HEK293 (cell line): ENCODE results near the gene TYW1B.
"Not testable (repeated sequence)": the region's sequence is repeated elsewhere in the genome, so short reads cannot be mapped to it uniquely, and the experiment has no call there.

ENCODE experiments used
- CTCF ChIA-PET: fragments of 350-600 bp; formaldehyde crosslinking; extraction: SDS; loops from one replicate; lab custom pipeline; 2021; ENCODE audit warnings: antibody characterized with exemption; lab: Yijun Ruan, JAX
- POLR2A ChIA-PET: fragments of 300-600 bp; formaldehyde crosslinking; extraction: SDS; loops from one replicate; lab custom pipeline; 2020; ENCODE audit warnings: antibody characterized with exemption, inconsistent platforms; lab: Yijun Ruan, JAX
- H3K27ac ChIP-seq: fragments of 200-500 bp; sonication (Bioruptor generic); 2 replicates; pipeline ENCODE4 v1.5.1; 2014; ENCODE audit warnings: low read depth, low read length, control low read depth, inconsistent platforms; ENCODE audit errors: extremely low read depth
- H3K36me3 ChIP-seq, 2 experiments: fragments of 200-500 bp in 1 of 2; sonication (Bioruptor generic) in 1 of 2; 1 replicate in 1 of 2; 2 replicates in 1 of 2; pipeline ENCODE4 v1.5.1; 2014 to 2017; ENCODE audit warnings: inconsistent platforms in 2 of 2, low read length in 2 of 2; ENCODE audit not compliant: control insufficient read depth in 2 of 2, insufficient read depth in 1 of 2
- H3K4me1 ChIP-seq: fragments of 200-500 bp; sonication (Bioruptor generic); 2 replicates; pipeline ENCODE4 v1.5.1; 2014; ENCODE audit warnings: mild to moderate bottlenecking, low read length, inconsistent platforms; ENCODE audit not compliant: control insufficient read depth, insufficient read depth
- H3K4me3 ChIP-seq: 2 replicates; pipeline ENCODE4 v1.5.1; 2011; ENCODE audit warnings: low read depth, mild to moderate bottlenecking, control low read depth, low read length, moderate library complexity
- H3K9me3 ChIP-seq: fragments of 200-500 bp; sonication (Bioruptor generic); 2 replicates; pipeline ENCODE4 v1.5.1; 2014; ENCODE audit warnings: low read depth, low read length, inconsistent platforms; ENCODE audit not compliant: control insufficient read depth, insufficient read depth
- GLIS1 ChIP-seq: fragments of 450-650 bp; formaldehyde crosslinking; IDR thresholded peaks from 2 replicates; pipeline ENCODE4 v1.5.1; 2016; ENCODE audit warnings: missing biosample characterization, missing genetic modification characterization

Gene TYW1B

DNA sequence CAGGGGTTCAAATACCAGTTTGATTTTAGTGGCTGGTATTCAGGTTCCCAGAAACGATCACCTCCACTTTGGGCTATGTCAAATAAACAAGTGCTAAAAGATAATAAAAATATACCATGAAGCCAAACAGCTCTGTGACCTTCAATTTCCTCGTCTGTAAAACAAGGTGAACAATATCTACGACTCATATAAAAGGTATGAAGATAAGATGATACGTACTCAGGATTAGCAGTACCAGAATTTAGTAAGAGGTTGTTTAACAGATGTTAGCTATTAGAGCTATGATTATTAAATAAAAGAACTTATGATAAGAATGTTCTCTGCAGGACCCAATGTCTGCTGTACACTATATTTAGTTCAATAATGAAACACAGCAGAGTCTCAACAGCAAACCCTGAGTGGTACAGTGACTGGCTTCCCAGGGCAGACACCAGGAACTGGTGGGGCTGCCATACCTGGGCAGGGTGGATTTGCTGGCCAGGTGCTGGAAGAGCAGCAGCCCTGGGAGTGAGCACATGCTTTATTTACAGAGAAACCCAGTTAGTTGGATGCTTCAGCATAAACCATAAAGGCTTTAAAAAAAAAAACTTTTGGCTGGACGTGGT is 151.8 kb downstream of the TYW1B start:
- CTCF ChIA-PET, POLR2A ChIA-PET, H3K4me1 ChIP-seq, H3K27ac ChIP-seq, H3K9me3 ChIP-seq, H3K36me3 ChIP-seq, H3K4me3 ChIP-seq: not testable (repeated sequence)

DNA sequence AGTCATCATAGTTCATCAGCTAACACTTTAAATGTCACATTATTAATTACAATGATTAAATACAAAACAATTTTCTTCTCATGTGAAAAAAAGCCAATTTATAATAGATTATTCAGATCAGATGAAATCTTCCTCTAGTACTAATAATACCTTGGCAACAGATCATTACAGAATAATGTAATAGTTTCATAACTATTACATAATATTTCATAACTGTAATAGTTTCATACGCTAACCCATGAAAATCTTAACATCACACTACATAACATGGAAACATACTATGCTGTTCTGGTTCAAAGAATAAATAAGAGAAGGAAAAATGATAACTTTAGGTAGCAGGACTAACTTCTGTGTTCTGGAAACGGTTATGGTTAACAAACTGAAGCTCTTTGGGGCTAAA is 152.3 kb downstream of the TYW1B start:
- POLR2A ChIA-PET, H3K4me1 ChIP-seq, H3K4me3 ChIP-seq, CTCF ChIA-PET, H3K27ac ChIP-seq, H3K36me3 ChIP-seq, H3K9me3 ChIP-seq: not testable (repeated sequence)

DNA sequence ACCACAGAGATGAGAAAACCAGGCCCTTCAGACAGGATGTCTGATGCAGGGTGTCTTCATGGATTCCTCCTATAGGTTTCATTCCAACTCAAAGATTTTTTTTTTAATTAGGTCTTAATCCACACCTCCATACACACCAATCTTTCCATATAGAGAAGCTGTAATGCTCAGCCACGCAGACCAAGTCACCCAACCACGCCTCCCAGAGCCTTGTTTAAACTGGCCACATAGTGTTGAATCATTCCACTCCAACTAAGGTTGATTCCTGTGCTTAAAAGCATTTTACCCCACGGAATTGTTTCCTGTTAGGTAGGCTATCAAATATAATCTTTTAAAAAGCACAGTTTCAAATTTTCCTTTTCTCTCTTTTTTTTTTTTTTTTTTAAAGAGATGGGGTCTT is 153.6 kb downstream of the TYW1B start:
- Histone ChIP-seq H3K27ac (no peak overlapping the region), H3K4me3 (no peak overlapping the region), H3K9me3 (no peaks in the 10 kb centered on the region), H3K36me3 (no peaks in the 10 kb centered on the region), H3K4me1 (no peaks in the 10 kb centered on the region)
- ChIA-PET CTCF (no interaction called here), POLR2A (no interaction called here)
- TF ChIP-seq GLIS1: no peak

DNA sequence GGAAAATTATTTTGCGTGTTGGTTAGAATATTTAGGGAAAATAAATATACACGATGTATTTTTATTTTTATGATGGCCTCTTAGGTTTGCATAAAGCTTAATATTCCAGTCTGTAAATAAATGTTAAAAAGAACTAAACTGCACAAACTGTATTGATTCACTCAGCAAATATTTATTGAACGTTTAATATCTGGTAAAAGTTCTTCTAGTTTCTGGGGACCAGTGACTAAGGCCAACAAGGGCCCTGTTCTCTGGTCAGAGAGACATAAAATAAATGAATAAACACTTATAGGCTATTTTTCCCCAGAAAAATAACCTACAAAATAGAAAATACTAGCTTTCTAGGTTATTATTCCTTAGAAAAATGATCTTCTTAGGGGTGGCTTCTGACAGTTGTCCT is 157.2 kb downstream of the TYW1B start:
- H3K36me3 ChIP-seq, POLR2A ChIA-PET, H3K4me3 ChIP-seq, H3K27ac ChIP-seq, CTCF ChIA-PET, H3K4me1 ChIP-seq, H3K9me3 ChIP-seq: not testable (repeated sequence)

DNA sequence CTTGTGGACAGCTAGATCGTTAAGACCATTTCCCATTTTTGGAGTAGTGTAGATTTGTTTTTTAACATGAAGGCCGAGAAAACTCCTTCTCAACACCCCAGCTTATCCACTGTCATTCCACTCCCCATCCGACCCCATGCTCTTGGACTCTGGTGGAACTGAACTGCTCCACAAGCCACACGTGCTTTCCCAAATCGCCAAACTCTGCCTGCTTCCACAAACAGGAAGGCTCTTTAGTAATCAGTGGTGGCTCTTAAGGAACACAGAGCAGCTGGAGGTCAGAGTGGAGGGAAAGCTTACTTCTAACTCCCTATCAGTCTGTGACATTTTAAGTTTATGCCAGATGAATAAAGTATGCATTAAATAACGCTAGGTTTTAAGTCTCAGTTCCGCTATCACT is 159.6 kb downstream of the TYW1B start:
- H3K4me1 ChIP-seq, POLR2A ChIA-PET, H3K27ac ChIP-seq, H3K36me3 ChIP-seq, CTCF ChIA-PET, H3K4me3 ChIP-seq, H3K9me3 ChIP-seq: not testable (repeated sequence)

DNA sequence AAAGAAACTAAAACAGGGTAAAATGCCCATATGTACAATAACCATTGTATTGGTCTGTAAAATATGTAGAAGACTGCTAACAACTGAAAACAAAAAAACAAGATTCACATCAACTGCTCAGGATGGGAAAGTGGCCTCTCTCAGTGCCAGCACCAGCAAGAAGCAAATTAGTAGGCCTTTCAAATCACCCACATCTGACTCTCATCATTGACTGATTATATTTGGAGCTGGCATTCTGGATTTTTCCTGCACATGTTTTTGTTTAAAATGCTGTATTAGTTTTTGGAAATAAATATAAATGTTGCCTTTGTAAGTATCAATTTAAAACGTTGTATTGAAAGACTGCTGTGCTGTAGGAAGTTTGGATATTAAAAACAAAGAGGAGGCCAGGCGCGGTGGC is 161.0 kb downstream of the TYW1B start:
- H3K27ac ChIP-seq, POLR2A ChIA-PET, H3K9me3 ChIP-seq, H3K4me3 ChIP-seq, CTCF ChIA-PET, H3K4me1 ChIP-seq, H3K36me3 ChIP-seq: not testable (repeated sequence)

DNA sequence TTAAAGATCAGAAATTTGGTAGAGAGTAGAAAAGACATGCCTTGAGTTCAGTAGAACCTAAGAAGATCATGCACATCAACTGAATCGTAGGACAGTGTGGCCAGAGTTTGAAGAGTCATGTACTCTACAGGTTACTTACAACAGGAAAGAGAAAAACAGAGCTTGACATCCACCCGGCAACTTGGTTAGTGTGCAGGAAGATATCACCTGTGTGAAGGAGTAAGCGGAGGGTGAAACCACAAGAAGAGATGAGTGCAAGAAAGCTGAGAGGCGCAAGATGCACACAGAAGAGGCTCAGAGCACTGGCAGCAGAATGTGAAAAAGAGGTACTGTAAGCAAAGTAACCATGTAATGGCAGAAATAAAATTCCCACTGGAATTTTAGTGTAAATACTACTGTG is 179.4 kb downstream of the TYW1B start:
- H3K4me1 ChIP-seq, H3K27ac ChIP-seq, H3K36me3 ChIP-seq, H3K9me3 ChIP-seq, CTCF ChIA-PET, H3K4me3 ChIP-seq, POLR2A ChIA-PET: not testable (repeated sequence)

DNA sequence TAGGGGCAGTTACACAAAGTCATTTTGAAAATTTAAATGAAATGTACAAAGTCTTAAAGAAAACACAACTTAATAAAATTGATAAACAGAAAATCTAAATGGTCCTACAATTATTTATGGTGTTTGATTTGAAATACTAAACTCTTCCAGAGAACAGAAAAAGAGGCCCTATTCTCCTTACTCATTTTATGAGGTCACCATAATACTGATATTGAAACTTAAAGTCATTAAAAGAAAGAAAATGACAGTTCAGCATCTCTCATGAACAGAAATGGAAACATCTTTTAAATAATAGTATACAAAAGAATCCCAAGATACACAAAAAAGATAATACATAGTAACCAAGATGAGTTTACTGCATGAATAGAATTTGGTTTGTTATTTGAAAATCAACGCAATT is 184.3 kb downstream of the TYW1B start:
- POLR2A ChIA-PET, H3K36me3 ChIP-seq, H3K4me1 ChIP-seq, CTCF ChIA-PET, H3K4me3 ChIP-seq, H3K27ac ChIP-seq, H3K9me3 ChIP-seq: not testable (repeated sequence)
